Effector memory CD8-positive, alpha-beta T cell (primary cell): ENCODE results near the gene TMEM259.

Source experiments
- ATAC-seq: fragments of 150-1000 bp; cut with Tn5 transposase; replicated peaks from 2 replicates; pipeline ENCODE4 v1.10.0; 2021; ENCODE audit warnings: mild to moderate bottlenecking, moderate library complexity
- DNase-seq, 3 experiments: peaks; one replicate each; pipeline ENCODE4 v3.0.0; 2021
- H3K27ac Mint-ChIP-seq, 2 donors: one replicate each; pipeline ENCODE4 v1.8.0; 2022; ENCODE audit warnings: mild to moderate bottlenecking in 2 of 2, mixed read lengths in 2 of 2, moderate library complexity in 2 of 2
- H3K27me3 Mint-ChIP-seq, 2 donors: one replicate each; pipeline ENCODE4 v1.8.0; 2022; ENCODE audit warnings: mixed read lengths in 2 of 2
- H3K36me3 Mint-ChIP-seq: one replicate; pipeline ENCODE4 v1.8.0; 2022; ENCODE audit warnings: mild to moderate bottlenecking, moderate library complexity, mixed read lengths; ENCODE audit not compliant: insufficient read depth
- H3K4me1 Mint-ChIP-seq, 2 donors: one replicate each; pipeline ENCODE4 v1.8.0; 2022; ENCODE audit warnings: low read depth in 2 of 2, mixed read lengths in 2 of 2
- H3K4me3 Mint-ChIP-seq, 2 donors: one replicate each; pipeline ENCODE4 v1.8.0; 2022; ENCODE audit warnings: mild to moderate bottlenecking in 2 of 2, mixed read lengths in 2 of 2, moderate library complexity in 2 of 2
- H3K9me3 Mint-ChIP-seq, 2 donors: one replicate each; pipeline ENCODE4 v1.8.0; 2022; ENCODE audit warnings: mixed read lengths in 2 of 2

The TMEM259 gene

DNA sequence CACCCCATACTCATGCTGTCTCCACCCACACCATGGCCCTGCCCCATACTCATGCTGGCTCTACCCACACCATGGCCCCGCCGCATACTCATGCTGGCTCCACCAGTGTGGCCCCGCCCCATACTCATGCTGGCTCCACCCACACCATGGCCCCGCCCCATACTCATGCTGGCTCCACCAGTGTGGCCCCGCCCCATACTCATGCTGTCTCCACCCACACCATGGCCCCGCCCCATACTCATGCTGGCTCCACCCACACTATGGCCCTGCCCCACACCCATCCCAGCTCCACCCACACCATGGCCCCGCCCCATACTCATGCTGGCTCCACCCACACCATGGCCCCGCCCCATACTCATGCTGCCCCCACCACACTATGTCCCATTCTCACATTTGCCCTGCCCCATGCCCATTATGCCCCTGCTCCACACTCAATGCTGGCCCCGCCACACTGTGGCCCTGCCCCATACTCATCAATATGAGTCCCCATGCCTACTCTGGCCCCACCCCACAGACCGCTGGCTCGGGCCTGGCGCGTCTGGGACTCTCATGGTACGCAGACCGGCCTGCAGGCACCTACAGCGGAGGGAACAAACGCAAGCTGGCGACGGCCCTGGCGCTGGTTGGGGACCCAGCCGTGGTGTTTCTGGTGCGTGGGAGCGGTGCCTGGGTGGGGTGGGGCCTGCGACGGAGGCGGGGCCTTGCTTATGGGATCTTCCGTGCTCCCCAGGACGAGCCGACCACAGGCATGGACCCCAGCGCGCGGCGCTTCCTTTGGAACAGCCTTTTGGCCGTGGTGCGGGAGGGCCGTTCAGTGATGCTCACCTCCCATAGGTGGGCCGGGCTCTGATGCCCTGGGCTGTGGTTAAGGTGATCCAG lies 42.3 kb upstream of the TMEM259 start:
- ATAC-seq (no peak), DNase-seq (peak; percentile 58 to 67 (median 64))
- no peak overlapping the region for H3K4me3 Mint-ChIP-seq
- peak overlapping the region in 1 of 2 donors; percentile 46 for H3K27ac Mint-ChIP-seq
- no peaks in the 10 kb centered on the region for H3K9me3 Mint-ChIP-seq
- no peaks in the 10 kb centered on the region for H3K27me3 Mint-ChIP-seq
- peaks cover 34% of the 10 kb centered on the region for H3K36me3 Mint-ChIP-seq
- H3K4me1 Mint-ChIP-seq = peaks cover 22 to 25% of the 10 kb centered on the region in 2 donors

DNA sequence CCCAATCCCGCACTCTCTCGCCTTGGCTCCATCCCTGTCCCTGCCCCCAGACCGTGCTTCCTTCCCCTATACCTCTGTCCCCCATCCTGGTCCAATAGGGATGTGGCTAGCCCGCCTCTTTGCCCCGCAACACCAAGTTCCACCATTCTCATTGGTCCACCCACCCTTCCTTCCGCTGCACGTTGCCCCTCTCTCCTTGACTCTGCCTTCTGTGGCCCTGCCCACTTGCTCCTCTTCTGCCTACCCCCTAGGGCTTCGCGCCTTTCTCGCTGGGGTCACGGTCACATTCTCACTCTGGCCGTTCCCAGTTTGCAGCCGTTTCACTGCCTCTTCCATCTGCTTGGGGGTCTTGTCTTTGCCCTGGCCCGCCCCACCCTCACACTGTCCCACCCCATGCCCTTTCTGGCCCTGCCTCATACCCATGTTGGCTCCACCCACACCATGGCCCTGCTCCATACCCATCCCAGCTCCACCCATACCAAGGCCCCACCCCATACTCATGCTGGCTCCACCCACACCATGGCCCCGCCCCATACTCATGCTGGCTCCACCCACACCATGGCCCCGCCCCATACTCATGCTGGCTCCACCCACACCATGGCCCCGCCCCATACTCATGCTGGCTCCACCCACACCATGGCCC lies 41.6 kb upstream of the TMEM259 start:
- Mint-ChIP-seq H3K36me3 (peaks cover 26% of the 10 kb centered on the region), H3K27me3 (no peaks in the 10 kb centered on the region), H3K27ac (no peak overlapping the region), H3K9me3 (no peaks in the 10 kb centered on the region), H3K4me1 (peaks cover 28 to 33% of the 10 kb centered on the region in 2 donors), H3K4me3 (no peak overlapping the region)
- ATAC-seq = no peak
- DNase-seq = no peak

DNA sequence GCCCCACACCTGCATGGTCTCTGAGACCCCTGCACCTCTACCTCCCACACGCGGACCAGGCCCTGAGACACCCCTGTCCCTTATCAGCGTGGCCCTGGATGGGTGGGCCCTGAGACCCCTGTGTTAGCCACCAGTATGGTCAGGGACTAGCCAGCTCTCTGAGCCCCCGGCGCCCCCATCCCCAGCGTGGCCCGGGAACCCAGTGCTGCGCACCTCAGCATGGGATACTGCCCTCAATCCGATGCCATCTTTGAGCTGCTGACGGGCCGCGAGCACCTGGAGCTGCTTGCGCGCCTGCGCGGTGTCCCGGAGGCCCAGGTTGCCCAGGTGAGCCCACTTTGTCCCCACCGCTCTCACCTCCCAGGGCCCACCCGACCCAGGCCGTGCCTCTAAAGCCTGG lies 41.1 kb upstream of the TMEM259 start:
- Mint-ChIP-seq H3K9me3 (no peaks in the 10 kb centered on the region), H3K4me1 (peaks cover 33 to 38% of the 10 kb centered on the region in 2 donors), H3K36me3 (peaks cover 24% of the 10 kb centered on the region), H3K27me3 (no peaks in the 10 kb centered on the region), H3K27ac (peak overlapping the region in 1 of 2 donors; percentile 83), H3K4me3 (no peak overlapping the region)
- ATAC-seq (no peak), DNase-seq (no peak)

DNA sequence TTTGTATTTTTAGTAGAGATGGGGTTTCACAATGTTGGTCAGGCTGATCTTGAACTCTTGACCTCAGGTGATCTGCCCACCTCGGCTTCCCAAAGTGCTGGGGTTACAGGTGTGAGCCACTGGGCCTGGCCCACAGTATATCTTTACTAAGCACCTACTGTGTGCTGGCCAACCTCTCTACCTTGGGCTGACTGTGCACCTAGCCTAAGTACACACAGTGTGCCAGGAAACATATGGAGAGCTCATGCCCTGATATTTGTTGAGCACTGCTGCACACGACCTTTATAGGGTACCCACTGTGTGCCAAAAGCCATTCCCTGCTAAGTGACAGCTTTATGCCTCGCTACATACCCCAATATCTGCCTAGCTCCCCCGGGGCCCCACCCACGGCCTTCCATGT lies 39.8 kb upstream of the TMEM259 start:
- H3K27ac Mint-ChIP-seq = no peak overlapping the region
- no peaks in the 10 kb centered on the region for H3K27me3 Mint-ChIP-seq
- H3K4me1 Mint-ChIP-seq = peaks cover 30 to 35% of the 10 kb centered on the region in 2 donors
- H3K4me3 Mint-ChIP-seq = no peak overlapping the region
- DNase-seq (no peak), ATAC-seq (no peak)
- H3K36me3 Mint-ChIP-seq = peaks cover 17% of the 10 kb centered on the region
- H3K9me3 Mint-ChIP-seq = no peaks in the 10 kb centered on the region

DNA sequence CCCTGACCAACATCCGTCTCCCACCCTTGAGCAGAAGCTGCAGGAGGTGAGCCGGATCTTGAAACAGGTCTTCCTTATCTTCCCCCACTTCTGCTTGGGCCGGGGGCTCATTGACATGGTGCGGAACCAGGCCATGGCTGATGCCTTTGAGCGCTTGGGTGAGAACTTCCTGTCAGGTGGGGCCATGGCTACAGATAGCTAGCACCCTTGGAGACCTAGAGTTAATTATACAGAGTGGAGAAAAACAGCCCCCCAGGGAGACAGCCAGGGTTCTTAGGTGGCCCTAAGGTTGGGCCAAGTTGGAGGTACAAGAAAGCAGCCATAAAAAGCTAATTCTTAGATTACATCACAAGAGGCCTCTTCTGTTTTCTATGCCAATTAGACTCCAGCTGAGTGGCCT lies 37.2 kb upstream of the TMEM259 start:
- H3K27ac Mint-ChIP-seq = peak overlapping the region; percentile 33 to 60
- H3K4me3 Mint-ChIP-seq = peak overlapping the region; percentile 42 to 53
- peaks cover 17% of the 10 kb centered on the region for H3K36me3 Mint-ChIP-seq
- no peaks in the 10 kb centered on the region for H3K9me3 Mint-ChIP-seq
- H3K27me3 Mint-ChIP-seq = no peaks in the 10 kb centered on the region
- ATAC-seq = peak; percentile 45
- H3K4me1 Mint-ChIP-seq = peaks cover 17 to 18% of the 10 kb centered on the region in 2 donors
- no peak for DNase-seq

DNA sequence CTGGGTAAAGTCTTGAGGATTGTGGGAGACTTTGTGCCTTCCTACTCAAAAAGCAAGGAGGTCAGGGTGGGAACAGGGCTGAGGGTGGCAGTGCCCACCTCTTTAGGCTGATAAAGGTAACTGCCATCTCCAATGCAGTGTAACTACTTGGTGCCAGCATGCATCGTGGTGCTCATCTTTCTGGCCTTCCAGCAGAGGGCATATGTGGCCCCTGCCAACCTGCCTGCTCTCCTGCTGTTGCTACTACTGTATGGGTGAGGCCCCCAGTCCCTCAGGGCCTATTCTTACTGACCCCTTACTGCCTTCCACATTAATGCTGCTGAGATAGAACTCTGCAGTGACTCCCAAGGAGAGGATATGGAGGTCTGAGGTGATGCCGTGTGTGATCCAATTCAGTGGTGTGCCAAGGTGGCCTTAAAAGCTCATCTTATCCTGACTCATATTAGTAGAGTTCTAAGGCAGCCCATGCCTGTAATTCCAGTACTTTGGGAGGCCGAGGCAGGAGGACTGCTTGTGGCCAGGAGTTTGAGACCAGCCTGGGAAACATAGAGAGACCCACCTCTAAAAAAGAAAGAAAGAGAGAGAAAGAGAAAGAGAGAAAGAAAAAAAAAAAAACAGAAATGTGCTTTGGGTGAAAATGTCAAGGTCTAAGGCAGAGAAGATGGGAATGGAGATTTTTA lies 36.4 kb upstream of the TMEM259 start:
- peak overlapping the region; percentile 33 to 60 for H3K27ac Mint-ChIP-seq
- peaks cover 17% of the 10 kb centered on the region for H3K36me3 Mint-ChIP-seq
- no peak for DNase-seq
- peak; percentile 86 for ATAC-seq
- H3K4me3 Mint-ChIP-seq = peak overlapping the region; percentile 30
- H3K9me3 Mint-ChIP-seq = no peaks in the 10 kb centered on the region
- H3K27me3 Mint-ChIP-seq = no peaks in the 10 kb centered on the region
- peaks cover 17 to 18% of the 10 kb centered on the region in 2 donors for H3K4me1 Mint-ChIP-seq

DNA sequence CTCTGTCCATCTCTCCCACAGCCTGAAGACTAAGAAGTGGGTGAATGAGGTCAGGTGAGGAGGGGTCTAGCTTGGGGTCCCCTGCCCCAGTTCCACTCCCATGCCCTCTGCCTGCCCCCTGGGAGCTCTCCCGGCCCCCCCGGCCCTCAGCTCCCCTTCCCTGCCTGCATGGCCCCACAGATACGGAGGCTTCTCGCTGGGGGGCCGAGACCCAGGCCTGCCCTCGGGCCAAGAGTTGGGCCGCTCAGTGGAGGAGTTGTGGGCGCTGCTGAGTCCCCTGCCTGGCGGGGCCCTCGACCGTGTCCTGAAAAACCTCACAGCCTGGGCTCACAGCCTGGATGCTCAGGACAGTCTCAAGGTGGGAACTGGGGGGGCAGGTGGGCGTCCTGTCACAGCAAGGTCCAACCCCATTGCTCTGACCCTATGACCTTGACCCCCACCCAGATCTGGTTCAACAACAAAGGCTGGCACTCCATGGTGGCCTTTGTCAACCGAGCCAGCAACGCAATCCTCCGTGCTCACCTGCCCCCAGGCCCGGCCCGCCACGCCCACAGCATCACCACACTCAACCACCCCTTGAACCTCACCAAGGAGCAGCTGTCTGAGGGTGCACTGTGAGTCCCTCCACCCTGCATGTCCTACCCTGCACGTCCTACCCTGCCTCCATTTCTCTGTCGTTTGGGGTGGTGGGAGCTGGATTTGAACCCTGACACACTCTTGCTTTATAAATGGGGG lies 35.1 kb upstream of the TMEM259 start:
- Mint-ChIP-seq H3K27ac (no peak overlapping the region), H3K9me3 (no peaks in the 10 kb centered on the region)

DNA sequence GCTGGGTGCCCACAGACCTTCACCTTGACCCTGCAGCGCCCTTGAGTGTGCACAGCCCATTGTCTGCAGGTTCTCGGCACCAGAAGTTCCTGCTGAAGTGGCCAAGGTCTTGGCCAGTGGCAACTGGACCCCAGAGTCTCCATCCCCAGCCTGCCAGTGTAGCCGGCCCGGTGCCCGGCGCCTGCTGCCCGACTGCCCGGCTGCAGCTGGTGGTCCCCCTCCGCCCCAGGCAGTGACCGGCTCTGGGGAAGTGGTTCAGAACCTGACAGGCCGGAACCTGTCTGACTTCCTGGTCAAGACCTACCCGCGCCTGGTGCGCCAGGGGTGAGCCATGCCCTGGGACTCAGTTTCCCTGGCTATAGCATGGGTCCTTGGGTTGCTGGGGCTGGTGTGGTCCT lies 34.1 kb upstream of the TMEM259 start:
- peaks cover 19% of the 10 kb centered on the region for H3K36me3 Mint-ChIP-seq
- DNase-seq (no peak), ATAC-seq (no peak)
- H3K27me3 Mint-ChIP-seq = no peaks in the 10 kb centered on the region
- no peak overlapping the region for H3K4me3 Mint-ChIP-seq
- peaks cover 18 to 20% of the 10 kb centered on the region in 2 donors for H3K4me1 Mint-ChIP-seq
- no peaks in the 10 kb centered on the region for H3K9me3 Mint-ChIP-seq
- no peak overlapping the region for H3K27ac Mint-ChIP-seq

More for the DNA sequence above, 35.1 kb upstream of the TMEM259 start:
- no peak overlapping the region for H3K4me3 Mint-ChIP-seq
- H3K4me1 Mint-ChIP-seq = peaks cover 18 to 20% of the 10 kb centered on the region in 2 donors
- H3K27me3 Mint-ChIP-seq = no peaks in the 10 kb centered on the region
- peaks cover 16% of the 10 kb centered on the region for H3K36me3 Mint-ChIP-seq
- ATAC-seq (no peak), DNase-seq (no peak)

DNA sequence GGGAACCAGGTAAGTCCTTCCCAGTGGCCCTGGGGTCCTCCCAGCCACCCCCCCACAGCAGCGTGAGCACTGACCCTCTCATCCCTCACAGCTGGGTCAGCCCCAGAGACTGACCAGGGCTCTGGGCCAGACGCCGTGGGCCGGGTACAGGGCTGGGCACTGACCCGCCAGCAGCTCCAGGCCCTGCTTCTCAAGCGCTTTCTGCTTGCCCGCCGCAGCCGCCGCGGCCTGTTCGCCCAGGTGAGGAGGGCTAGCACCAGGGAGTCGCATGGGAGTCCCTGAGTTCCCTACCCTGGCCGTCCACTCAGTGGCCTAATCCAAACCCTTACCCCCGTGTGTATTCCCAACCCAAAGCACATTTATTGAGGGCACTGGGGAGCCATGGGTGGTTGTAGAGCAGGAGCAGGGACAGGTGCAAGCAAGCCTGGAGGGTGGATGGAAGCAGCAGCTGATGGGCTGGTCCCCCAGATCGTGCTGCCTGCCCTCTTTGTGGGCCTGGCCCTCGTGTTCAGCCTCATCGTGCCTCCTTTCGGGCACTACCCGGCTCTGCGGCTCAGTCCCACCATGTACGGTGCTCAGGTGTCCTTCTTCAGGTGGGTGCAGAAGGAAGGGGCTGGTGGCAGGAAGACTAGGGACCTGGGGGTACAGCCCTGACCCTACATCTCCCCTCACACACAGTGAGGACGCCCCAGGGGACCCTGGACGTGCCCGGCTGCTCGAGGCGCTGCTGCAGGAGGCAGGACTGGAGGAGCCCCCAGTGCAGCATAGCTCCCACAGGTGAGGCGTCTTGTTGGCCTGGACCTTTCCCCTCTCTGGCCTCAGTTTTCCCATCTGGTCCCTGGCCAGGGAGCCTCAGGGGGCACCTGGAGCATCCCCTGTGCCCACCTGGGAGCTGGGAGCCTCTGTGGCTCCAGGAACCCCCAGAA lies 33.4 kb upstream of the TMEM259 start:
- H3K9me3 Mint-ChIP-seq = no peaks in the 10 kb centered on the region
- H3K4me1 Mint-ChIP-seq = peaks cover 18 to 20% of the 10 kb centered on the region in 2 donors
- no peak overlapping the region for H3K4me3 Mint-ChIP-seq
- ATAC-seq = no peak
- peaks cover 15% of the 10 kb centered on the region for H3K36me3 Mint-ChIP-seq
- no peak for DNase-seq
- H3K27ac Mint-ChIP-seq = no peak overlapping the region
- H3K27me3 Mint-ChIP-seq = no peaks in the 10 kb centered on the region

DNA sequence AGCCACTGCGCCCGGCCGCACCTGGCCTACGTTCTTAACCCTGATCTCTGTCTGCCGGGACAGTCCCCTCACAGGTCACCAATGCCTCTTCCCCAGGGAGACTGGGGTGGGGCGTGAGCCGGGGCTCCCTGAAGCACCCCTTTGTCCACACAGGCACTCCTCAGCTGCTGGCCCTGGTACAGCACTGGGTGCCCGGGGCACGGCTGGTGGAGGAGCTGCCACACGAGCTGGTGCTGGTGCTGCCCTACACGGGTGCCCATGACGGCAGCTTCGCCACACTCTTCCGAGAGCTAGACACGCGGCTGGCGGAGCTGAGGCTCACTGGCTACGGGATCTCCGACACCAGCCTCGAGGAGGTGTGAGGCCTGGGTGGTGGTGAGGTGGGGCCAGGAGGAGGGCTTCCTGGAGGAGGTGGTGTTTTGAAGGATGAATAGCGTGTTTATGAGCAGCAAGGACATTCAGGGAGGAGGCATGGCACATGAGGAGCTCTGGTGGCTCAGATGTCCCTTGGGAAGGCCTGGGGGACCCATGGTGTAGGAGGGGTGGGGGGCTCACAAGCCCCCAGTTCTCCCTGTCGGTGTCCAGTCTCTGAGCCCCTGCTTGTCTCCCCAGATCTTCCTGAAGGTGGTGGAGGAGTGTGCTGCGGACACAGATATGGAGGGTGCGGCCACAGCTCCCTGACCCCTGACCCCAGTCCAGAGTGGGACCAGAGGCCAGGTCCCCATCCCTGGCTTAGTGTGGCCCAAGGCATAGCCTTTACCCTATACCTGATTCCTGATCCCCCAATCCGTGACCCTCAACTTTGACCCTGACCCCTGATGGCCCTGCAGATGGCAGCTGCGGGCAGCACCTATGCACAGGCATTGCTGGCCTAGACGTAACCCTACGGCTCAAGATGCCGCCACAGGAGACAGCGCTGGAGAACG lies 32.5 kb upstream of the TMEM259 start:
- H3K9me3 Mint-ChIP-seq = no peaks in the 10 kb centered on the region
- H3K27ac Mint-ChIP-seq = peak overlapping the region; percentile 33 to 79
- no peak for DNase-seq
- H3K27me3 Mint-ChIP-seq = no peaks in the 10 kb centered on the region
- no peak overlapping the region for H3K4me3 Mint-ChIP-seq
- peaks cover 16% of the 10 kb centered on the region for H3K36me3 Mint-ChIP-seq
- no peak for ATAC-seq
- H3K4me1 Mint-ChIP-seq = peaks cover 17 to 20% of the 10 kb centered on the region in 2 donors

DNA sequence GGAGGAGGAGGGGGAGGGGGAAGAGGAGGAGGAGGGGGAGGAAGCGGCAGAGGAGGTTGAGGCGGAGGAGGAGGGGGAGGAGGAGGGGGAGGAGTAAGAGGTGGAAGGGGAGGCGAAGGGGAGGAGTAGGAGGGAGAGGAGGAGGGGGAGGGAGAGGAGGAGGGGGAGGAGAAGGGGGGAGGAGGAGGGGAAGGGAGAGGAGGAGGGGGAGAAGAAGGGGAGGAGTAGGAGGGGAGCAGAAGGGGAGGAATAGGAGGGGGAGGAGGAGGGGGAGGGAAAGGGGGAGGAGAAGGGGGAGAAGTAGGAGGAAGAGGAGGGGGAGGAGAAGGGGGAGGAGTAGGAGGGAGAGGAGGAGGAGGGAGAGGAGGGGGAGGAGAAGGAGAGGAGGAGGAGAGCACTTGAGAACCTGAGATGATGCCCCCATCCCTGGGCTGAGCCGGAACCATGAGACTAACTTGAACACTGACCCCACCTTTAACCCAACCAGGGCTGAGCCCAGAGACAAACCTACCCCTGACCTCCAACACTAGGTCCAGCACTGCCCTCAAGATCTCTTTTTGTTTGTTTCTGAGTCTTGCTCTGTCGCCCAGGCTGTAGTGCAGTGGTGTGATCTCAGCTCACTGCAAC lies 31.5 kb upstream of the TMEM259 start:
- Mint-ChIP-seq H3K4me3 (no peak overlapping the region), H3K27ac (peak overlapping the region; percentile 33 to 79)

More for the DNA sequence above, 31.5 kb upstream of the TMEM259 start:
- Mint-ChIP-seq H3K27me3 (no peaks in the 10 kb centered on the region), H3K36me3 (peaks cover 16% of the 10 kb centered on the region), H3K9me3 (no peaks in the 10 kb centered on the region), H3K4me1 (peaks cover 7 to 12% of the 10 kb centered on the region in 2 donors)
- DNase-seq (no peak), ATAC-seq (no peak)
